HG03025 (cell line): ENCODE data around the gene CCND1.

Experiments
- ATAC-seq: cut with Tn5 transposase; IDR thresholded peaks from one replicate; pipeline ENCODE4 v1.9.1; 2021; ENCODE audit warnings: mild to moderate bottlenecking, moderate library complexity; ENCODE audit not compliant: unreplicated experiment, low FRiP score

CCND1 gene

GRCh38 chr11:69640995-69641581 is at the start of gene CCND1:
TSS of gene CCND1 (plus strand) at chr11:69641156. CDS start at chr11:69641314, 158 bp downstream.
- no peak for ATAC-seq

GRCh38 chr11:69592986-69593650 is 47.8 kb upstream of the CCND1 start:
- no peak for ATAC-seq

DNA sequence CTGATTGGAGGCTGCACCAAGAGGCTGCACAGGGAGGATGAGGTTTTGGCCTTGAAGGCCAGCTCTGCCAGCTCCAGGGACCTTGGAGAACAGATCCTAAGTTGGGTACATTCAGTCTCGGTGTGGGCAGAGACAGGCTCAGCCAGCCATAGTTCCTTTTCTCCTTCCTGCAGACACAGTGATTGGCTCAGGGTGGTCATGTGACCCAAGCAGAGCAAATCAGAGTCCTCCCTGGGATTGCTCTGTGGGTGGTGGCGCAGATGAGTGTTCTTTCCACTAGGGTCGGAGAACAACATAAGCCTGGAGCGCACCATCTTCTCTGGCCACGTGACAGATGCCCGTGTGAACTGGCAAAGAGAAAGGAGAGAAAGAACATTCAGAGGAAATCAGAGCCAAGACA is 47.1 kb upstream of the CCND1 start:
- no peak for ATAC-seq

DNA sequence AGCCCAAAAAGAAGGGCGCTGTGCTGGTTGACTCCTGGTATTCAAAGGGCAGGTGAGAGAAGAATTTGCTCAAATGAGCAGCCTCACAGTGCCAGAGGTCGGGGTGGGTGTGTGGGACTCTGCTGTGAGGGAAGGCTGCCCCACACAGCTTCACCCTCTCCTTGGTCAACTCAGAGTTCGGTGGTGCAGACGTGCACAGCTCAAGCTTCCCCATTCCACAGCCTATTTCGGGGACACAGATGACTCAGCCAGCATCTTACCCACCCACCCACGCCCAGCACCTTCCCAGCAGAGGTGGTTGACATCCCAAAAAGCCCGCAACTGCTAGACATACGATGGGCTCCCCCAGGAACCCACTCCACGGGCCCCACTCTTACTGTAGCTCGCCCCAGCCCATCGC is 46.5 kb upstream of the CCND1 start:
- ATAC-seq = no peak

- ATAC-seq = no peak
Observed at GRCh38 chr11:69595805-69596665, 44.9 kb upstream of the CCND1 start.

DNA sequence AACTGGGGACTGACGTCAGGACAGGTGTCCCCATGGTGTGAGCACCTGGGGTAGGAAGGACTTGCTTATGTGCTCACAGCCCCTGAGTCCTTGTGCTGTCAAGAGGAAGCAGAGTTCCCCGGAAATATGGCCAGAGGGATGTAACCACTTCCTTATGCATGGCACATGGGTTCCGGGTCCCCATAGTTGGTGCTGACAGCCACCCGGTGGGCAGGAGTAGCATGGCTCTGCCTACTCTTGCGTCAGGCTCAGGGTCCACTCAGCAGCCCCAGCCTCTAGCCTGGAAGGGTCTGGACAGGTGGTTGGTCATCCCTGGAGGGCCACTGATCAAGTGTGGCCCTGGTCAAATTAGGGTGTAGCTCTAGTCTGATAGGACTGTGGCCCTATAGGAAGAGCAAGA is 42.8 kb upstream of the CCND1 start:
- ATAC-seq = no peak

- ATAC-seq = no peak
Observed at GRCh38 chr11:69599502-69599901, 41.5 kb upstream of the CCND1 start.

DNA sequence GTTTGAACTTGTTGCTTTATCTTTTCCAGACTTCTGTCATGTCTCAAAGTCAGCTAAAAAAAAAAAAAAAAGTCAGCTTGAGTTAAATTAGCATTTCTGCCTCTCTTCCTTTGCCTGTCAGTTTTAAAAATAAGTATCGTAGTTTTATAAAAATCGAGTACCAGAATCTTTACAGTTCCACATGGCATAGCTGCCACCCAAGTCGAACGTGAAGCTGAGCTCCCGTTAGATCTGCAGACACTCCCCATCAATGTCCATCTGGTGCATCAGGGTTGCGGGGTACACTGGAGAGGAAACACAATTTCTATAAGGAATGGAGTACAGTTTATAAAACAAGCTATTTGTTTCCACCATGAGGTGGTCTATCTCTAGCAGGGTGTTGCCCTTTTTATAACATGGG is 41.0 kb upstream of the CCND1 start:
- ATAC-seq = no peak

DNA sequence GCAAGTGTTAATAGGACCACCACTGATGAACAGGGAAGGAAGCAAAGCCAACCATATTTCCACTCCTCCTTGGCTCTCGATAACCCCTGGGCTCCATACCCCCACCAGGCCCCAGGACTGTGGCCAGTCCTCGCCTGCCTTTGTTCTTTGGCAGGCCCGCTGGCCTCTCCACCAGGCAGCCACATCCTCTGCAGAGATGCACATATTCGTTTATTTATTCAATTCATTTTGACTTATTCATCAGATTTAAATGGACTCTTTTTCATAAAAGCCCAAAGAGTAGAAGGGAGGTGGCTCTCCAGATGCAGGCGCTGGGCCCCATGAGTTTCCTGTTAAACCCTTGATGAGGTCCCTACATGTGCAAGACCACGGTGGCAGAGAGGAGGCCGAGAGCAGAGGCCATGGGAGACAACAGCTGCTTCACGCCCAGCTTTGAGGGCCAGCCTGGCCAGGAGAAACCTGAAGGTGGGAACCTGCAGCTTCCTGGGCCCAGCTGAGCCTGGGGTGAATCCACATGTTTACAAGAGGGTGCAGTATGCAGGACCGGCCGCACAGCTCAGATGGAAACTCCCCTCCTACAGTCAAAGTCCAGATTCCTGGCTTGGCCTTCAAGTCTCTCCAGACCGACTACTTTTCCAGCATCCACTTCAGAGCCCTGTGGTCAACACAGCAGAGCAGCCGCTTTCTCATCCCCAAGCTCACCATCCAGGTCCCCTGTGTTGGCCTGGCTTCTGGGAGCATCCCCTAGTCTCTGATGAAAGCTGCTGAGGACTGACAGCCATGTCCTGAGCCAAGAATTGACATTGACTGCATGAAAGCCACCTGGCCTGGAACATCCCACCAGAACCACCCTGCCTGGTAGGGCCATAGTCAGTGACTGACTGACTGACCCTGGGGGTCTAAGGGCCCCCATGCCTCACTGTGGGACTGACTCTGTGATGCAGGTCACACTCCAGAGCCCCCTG is 39.7 kb upstream of the CCND1 start:
- no peak for ATAC-seq

DNA sequence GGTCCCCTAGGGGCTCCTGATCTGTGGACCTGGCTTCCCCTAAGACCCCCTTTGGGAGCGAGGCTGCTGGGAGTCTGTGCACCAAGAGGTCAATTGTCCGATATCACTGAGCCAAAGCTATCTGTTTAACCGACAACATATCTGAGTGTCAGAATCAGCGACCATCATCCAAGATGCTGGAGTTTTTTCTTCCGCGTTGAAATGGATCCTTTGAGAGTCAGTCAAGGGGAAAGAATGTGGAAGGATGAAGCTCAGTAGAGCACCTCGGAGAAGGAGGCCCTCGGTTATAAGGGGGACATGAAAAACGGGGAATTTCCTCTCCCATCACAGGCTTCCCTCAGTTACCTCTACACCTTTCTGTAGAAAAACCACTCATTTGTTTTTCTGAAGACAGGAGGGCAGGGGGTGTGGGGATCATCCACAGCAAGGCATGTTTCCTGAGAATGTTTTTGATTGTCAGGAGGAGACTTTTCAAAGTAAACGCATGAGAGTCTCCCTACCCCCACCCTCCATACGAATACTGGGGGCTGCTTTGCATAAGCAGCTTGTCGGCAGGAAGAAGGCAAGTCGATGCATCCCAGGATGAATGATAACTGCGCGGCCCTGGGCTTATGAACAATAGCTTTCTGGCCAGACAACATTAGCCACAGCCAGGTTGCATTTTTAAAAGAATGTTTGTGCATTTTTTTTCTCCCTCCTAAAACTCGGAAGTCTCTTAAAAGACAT is 37.7 kb upstream of the CCND1 start:
- no peak for ATAC-seq

- no peak for ATAC-seq
Observed at GRCh38 chr11:69604055-69604454, 36.9 kb upstream of the CCND1 start.

DNA sequence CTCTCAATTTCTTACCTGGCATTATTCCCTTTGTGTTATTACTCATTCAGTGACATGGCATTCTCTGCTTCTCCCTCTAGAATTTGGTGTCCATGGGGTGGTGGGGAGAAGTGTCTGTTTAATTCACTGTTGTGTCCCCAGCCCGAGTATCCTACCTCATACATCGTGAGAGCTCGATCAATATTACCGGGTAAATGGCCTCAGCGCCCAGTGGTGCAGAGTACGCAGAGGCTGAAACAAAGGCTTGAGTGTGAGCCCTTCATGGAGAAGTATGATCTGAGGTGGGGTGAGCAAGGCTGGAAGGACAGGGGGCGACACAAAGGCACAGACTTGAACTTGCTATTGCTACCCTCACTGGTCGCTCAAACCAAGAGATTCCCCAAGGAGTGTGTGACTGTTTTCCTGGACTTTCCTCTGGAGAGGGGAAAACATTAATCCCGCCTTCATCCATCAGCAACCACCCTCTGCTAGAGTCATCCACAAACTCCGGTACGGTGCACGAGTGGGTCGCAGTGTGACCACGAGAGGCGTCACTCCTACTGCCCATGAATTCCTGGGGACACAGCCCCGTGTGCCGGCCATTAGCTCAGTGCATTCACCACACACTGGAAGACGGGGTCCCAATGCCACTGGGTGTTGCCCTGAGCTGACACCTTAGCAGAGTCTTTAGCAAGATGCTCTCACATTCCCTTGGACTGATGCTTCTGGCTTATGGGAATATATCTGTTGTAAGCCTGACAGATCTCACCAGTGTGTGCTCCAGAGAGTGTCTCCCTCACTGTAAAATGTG is 35.0 kb upstream of the CCND1 start:
- ATAC-seq = no peak

GRCh38 chr11:69609351-69609750 is 31.6 kb upstream of the CCND1 start:
- no peak for ATAC-seq

- no peak for ATAC-seq
Observed at GRCh38 chr11:69611548-69612526, 29.1 kb upstream of the CCND1 start.

DNA sequence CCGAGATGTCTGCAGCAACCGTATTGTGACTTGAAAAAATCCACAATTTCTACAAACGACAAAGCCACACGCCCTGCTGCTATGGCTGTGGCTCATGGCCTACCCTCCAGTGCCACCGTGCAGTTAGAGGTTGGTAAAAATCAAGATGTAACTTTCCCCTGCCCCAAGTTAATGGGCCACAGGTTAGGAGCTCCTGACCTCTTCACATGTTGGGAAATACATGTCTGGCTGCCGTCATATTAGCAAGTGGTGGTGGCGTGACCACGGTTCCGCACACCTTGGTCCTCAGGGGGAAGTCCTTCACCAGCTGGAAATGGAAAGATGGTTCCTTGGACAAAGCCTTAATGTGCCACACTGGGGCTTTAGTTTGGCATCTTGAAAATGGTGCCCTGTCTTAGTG is 27.4 kb upstream of the CCND1 start:
- no peak for ATAC-seq

GRCh38 chr11:69614085-69614484 is 26.9 kb upstream of the CCND1 start:
- ATAC-seq = no peak

GRCh38 chr11:69615545-69616278 is 25.2 kb upstream of the CCND1 start:
- no peak for ATAC-seq
